Measurements from ENCODE around the gene RPL10A. TPM values are rescaled to one million over a fixed set of nuclear protein-coding genes. Genes with fewer than 3 reads are reported as not detected.
A peak's percentile ranks its signal among the peaks of the same experiment; 100 is the strongest.

RPL10A gene
- polyA plus RNA-seq, 1 of the 3 experiments (the other 2 are of a cell fraction) = 3,548 TPM

DNA sequence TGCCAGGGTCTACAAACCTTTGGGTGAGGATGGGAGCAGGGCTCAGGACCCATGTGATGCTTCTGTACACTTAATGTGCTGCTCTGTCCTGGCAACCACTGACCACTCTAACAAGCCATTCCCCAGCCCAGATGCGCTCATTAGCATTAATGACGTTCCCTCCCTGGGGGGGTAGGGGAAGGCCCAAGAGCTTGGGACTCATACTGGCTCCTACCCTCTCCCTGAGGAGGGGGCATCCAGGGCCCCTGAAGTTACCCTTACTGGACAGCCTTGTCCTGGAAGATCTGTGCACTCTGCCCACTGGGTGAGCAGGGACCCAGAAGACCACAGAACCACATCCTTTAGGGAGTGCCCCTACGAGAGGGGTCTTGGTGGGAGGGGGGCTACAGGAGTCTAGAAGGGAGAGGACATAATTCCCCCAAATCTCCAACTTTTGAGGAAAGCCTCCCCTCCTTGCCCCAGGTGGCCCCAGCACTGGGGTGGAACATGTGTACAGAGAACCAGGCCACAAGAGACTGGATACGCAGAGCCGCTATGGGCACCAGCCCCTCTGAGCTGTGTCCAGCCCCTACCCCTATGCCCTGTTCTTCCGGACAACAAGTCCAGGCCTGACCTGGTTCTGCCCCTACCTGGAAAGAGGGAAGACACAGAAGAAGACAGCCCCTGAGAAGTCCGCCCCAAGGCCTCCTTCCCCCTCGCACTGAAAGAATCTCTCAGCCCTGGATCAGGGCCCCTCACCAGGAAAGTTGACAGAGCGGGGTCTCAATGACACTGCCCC, 27.2 kb downstream of the RPL10A start:
- H3K4me1 ChIP-seq (ENCODE audit: control insufficient read depth in 1 of 2, insufficient read depth in 2 of 2, low read depth in 1 of 2, low read length in 1 of 2) = peaks cover 14 to 62% of the 10 kb centered on the region in 2 experiments; a peak in 2 of 4 replicates
- CTCF ChIA-PET = interaction anchor here (1.2 to 2.3 kb wide), 3 partner anchors 28 to 241 kb away, joined by 4 to 12 read pairs (median 10); partner anchors contain the start of gene ARMC12
- H3K4me2 ChIP-seq = peak overlapping the region; percentile 93
- peaks cover 21% of the 10 kb centered on the region; the same call in 1 of the 2 replicates for H4K20me1 ChIP-seq (ENCODE audit: insufficient read depth)
- TF ChIP-seq GABPA (IDR thresholded peaks at IDR 0.05; ENCODE audit: low read depth) (no peak), MXI1 (IDR thresholded peaks at IDR 0.05; ENCODE audit: low read depth, low read length) (no peak), YY1 (IDR thresholded peaks at IDR 0.05; ENCODE audit: low read depth) (no peak), NRF1 (IDR thresholded peaks at IDR 0.05; ENCODE audit: low read depth, low read length) (no peak), RFX5 (IDR thresholded peaks at IDR 0.05; ENCODE audit: low read length) (peak; percentile 83)
- DNase-seq = no peak
- H3K27ac ChIP-seq (ENCODE audit: low read depth in 2 of 2, low read length in 1 of 2) = no peak overlapping the region
- POLR2A ChIA-PET = interaction anchor here (1.1 to 1.7 kb wide), 2 partner anchors 9 to 23 kb away, joined by 5 to 6 read pairs; no protein-coding TSS in a partner anchor
- H3K9me3 ChIP-seq = no peaks in the 10 kb centered on the region
- no peaks in the 10 kb centered on the region for H3K36me3 ChIP-seq (replicated peaks in 1 of 2; ENCODE audit: control insufficient read depth in 1 of 2, insufficient read depth in 2 of 2, low read length in 1 of 2)
- H3K9me2 ChIP-seq = no peaks in the 10 kb centered on the region
- no peaks in the 10 kb centered on the region for H3F3A ChIP-seq (replicated peaks; ENCODE audit: insufficient read depth)
- no peaks in the 10 kb centered on the region for H3K27me3 ChIP-seq (ENCODE audit: insufficient read depth)
- peak overlapping the region; percentile 66 to 67 for H3K4me3 ChIP-seq (ENCODE audit: low read depth in 2 of 2, low read length in 1 of 2)
- no peak overlapping the region for H2AFZ ChIP-seq (ENCODE audit: low read depth)
- 94% methylated on average over 7 of the region's 9 CpGs for WGBS (ENCODE audit: low lambda C conversion rate)
- peak overlapping the region; percentile 81 for H3K9ac ChIP-seq
- H3K79me2 ChIP-seq (ENCODE audit: insufficient read depth) = peaks cover 20% of the 10 kb centered on the region; the same call in 1 of the 2 replicates

DNA sequence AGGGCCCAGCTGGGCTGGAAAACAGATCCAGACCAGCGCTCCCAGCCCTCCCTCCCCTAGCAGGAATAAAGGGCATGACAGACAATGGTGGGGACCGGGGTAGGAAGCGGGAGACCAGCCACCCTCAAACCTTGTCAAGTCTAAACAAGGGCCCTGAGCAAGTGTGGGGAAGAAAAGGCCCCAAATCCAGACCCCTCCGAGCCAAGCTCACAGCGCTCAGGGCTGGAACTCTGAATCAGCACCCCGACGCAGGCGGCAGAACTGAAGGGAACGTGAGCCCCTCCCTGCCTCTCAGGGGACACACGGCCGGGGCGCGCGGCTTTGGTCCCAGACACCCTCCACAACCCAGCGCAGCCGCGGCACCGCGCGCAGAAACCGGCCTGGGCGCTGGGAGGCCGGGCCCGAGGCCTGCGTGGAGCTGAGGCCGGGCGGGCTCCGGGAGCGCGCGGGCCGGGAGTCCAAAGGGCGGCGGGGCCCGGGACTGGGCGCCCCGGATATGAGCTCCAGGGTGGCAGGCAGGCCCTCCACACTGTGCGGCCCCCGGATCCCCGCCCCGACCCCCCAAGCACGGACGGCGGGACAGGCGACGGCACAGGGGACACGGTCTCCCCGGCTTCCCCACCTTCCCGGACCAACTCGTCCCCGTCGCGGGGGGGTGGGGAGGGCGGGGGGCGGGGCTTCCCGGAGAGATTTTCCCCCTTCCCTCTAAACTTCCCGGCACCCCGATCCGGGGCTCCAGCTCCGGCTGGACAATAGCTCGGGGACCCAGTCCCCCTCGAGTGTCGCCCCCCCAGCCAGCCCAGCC, 28.0 kb downstream of the RPL10A start:
- TF ChIP-seq POLR2AphosphoS5 (IDR thresholded peaks at IDR 0.05; ENCODE audit: low read depth, low read length) = no peak
- TF ChIP-seq, protein P1, sequence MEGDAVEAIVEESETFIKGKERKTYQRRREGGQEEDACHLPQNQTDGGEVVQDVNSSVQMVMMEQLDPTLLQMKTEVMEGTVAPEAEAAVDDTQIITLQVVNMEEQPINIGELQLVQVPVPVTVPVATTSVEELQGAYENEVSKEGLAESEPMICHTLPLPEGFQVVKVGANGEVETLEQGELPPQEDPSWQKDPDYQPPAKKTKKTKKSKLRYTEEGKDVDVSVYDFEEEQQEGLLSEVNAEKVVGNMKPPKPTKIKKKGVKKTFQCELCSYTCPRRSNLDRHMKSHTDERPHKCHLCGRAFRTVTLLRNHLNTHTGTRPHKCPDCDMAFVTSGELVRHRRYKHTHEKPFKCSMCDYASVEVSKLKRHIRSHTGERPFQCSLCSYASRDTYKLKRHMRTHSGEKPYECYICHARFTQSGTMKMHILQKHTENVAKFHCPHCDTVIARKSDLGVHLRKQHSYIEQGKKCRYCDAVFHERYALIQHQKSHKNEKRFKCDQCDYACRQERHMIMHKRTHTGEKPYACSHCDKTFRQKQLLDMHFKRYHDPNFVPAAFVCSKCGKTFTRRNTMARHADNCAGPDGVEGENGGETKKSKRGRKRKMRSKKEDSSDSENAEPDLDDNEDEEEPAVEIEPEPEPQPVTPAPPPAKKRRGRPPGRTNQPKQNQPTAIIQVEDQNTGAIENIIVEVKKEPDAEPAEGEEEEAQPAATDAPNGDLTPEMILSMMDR (IDR thresholded peaks at IDR 0.05) = no peak
- no peak for TF ChIP-seq TCF12 (IDR thresholded peaks at IDR 0.05)
- no peak for TF ChIP-seq TAF1 (IDR thresholded peaks at IDR 0.05; ENCODE audit: borderline replicate concordance, low read depth, low read length)
- TF ChIP-seq EZH2phosphoT487 (IDR thresholded peaks at IDR 0.05; ENCODE audit: borderline replicate concordance, low read depth) = no peak
- no peak for TF ChIP-seq MXI1 (IDR thresholded peaks at IDR 0.05; ENCODE audit: low read depth, low read length)
- TF ChIP-seq, protein P2, sequence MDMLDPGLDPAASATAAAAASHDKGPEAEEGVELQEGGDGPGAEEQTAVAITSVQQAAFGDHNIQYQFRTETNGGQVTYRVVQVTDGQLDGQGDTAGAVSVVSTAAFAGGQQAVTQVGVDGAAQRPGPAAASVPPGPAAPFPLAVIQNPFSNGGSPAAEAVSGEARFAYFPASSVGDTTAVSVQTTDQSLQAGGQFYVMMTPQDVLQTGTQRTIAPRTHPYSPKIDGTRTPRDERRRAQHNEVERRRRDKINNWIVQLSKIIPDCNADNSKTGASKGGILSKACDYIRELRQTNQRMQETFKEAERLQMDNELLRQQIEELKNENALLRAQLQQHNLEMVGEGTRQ (IDR thresholded peaks at IDR 0.05; ENCODE audit: borderline replicate concordance, low read depth, low read length) = no peak
- TF ChIP-seq, protein P3, sequence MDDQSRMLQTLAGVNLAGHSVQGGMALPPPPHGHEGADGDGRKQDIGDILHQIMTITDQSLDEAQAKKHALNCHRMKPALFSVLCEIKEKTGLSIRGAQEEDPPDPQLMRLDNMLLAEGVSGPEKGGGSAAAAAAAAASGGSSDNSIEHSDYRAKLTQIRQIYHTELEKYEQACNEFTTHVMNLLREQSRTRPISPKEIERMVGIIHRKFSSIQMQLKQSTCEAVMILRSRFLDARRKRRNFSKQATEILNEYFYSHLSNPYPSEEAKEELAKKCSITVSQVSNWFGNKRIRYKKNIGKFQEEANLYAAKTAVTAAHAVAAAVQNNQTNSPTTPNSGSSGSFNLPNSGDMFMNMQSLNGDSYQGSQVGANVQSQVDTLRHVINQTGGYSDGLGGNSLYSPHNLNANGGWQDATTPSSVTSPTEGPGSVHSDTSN (IDR thresholded peaks at IDR 0.05) = no peak
- no peak for TF ChIP-seq FOSL2 (IDR thresholded peaks at IDR 0.05; ENCODE audit: borderline replicate concordance, low read depth)
- no peak for TF ChIP-seq YY1 (IDR thresholded peaks at IDR 0.05; ENCODE audit: low read depth)
- TF ChIP-seq GATA2 (CRISPR knock-in tag; IDR thresholded peaks at IDR 0.05) = no peak
- no peak for TF ChIP-seq SIN3A (IDR thresholded peaks at IDR 0.05; ENCODE audit: borderline replicate concordance, low read depth, low read length)
- no peak for TF ChIP-seq NRF1 (IDR thresholded peaks at IDR 0.05; ENCODE audit: low read depth, low read length)
- TF ChIP-seq, protein P4, sequence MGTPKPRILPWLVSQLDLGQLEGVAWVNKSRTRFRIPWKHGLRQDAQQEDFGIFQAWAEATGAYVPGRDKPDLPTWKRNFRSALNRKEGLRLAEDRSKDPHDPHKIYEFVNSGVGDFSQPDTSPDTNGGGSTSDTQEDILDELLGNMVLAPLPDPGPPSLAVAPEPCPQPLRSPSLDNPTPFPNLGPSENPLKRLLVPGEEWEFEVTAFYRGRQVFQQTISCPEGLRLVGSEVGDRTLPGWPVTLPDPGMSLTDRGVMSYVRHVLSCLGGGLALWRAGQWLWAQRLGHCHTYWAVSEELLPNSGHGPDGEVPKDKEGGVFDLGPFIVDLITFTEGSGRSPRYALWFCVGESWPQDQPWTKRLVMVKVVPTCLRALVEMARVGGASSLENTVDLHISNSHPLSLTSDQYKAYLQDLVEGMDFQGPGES (IDR thresholded peaks at IDR 0.05; ENCODE audit: low read depth, low read length) = no peak
- no peaks in the 10 kb centered on the region for H3K9me2 ChIP-seq
- WGBS (ENCODE audit: low lambda C conversion rate) = 12% methylated on average over 12 of the region's 63 CpGs
- H3K4me3 ChIP-seq (ENCODE audit: low read depth in 2 of 2, low read length in 1 of 2) = peak overlapping the region; percentile 66 to 67
- peak overlapping the region; percentile 93 for H3K4me2 ChIP-seq
- CTCF ChIA-PET = interaction anchor here (0.5 to 2.3 kb wide), 11 partner anchors 11 to 241 kb away, joined by 3 to 13 read pairs (median 3); partner anchors contain the start of genes ARMC12 and RPL10A
- peak; percentile 77 for DNase-seq
- no peaks in the 10 kb centered on the region for H3F3A ChIP-seq (replicated peaks; ENCODE audit: insufficient read depth)
- H3K27me3 ChIP-seq (ENCODE audit: insufficient read depth) = no peaks in the 10 kb centered on the region
- peak overlapping the region; percentile 81 for H3K9ac ChIP-seq
- H3K27ac ChIP-seq (ENCODE audit: low read depth in 2 of 2, low read length in 1 of 2) = peak overlapping the region; percentile 35 to 67; a peak in 2 of 4 replicates
- peak overlapping the region; percentile 72; the same call in 1 of the 2 replicates for H2AFZ ChIP-seq (ENCODE audit: low read depth)
- H3K79me2 ChIP-seq (ENCODE audit: insufficient read depth) = peaks cover 18% of the 10 kb centered on the region; the same call in 1 of the 2 replicates
- H3K9me3 ChIP-seq = no peaks in the 10 kb centered on the region
- H3K4me1 ChIP-seq (ENCODE audit: control insufficient read depth in 1 of 2, insufficient read depth in 2 of 2, low read depth in 1 of 2, low read length in 1 of 2) = peaks cover 13 to 57% of the 10 kb centered on the region in 2 experiments; a peak in 2 of 4 replicates
- H3K36me3 ChIP-seq (replicated peaks in 1 of 2; ENCODE audit: control insufficient read depth in 1 of 2, insufficient read depth in 2 of 2, low read length in 1 of 2) = no peaks in the 10 kb centered on the region
- POLR2A ChIA-PET = interaction anchor here (0.6 to 1.7 kb wide), 4 partner anchors 8 to 42 kb away, joined by 3 to 6 read pairs (median 4); no protein-coding TSS in a partner anchor
- peaks cover 19% of the 10 kb centered on the region; the same call in 1 of the 2 replicates for H4K20me1 ChIP-seq (ENCODE audit: insufficient read depth)

Data from SK-N-SH (cell line).